ENCODE results near the gene AMHR2. TPM values are rescaled to one million over a fixed set of nuclear protein-coding genes. Genes with fewer than 3 reads are reported as not detected.

AMHR2 gene
- total and polyA plus RNA-seq, 2 donors (not counting 1 experiment from before 2014, with no cell fraction given), result not detected

DNA sequence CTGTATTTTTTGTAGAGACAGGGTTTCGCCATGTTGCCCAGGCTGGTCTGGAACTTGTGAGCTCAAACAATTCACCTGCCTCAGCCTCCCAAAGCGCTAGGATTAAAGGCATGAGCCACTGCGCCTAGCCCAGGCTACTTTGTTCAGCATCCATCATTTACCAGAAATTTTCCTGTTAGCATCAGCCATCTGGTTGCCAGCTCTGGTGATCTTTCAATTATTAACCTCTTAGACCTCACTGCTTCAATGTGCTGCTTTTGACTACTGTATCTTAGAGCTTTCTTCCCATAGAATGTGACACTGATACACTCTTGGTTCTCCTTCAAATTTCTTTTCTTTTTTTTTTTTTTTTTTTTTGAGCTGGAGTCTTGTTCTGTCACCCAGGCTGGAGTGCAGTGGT is 5.4 kb upstream of the AMHR2 start:
- Mint-ChIP-seq H3K9me3 (ENCODE audit: insufficient read depth) (no peaks in the 10 kb centered on the region), H3K4me1 (peaks cover 52% of the 10 kb centered on the region), H3K27ac (peak overlapping the region; percentile 61), H3K27me3 (no peaks in the 10 kb centered on the region), H3K4me3 (peak overlapping the region; percentile 7)
- Histone ChIP-seq H2AFZ (ENCODE audit: insufficient read depth, low read depth, low read length, poor library complexity, severe bottlenecking) (no peak overlapping the region), H3K9me3 (ENCODE audit: control extremely low read depth in 1 of 3, control insufficient read depth in 2 of 3, insufficient read depth in 1 of 3, low read length in 2 of 3) (no peaks in the 10 kb centered on the region), H4K20me1 (ENCODE audit: control insufficient read depth, insufficient read depth, low read length, poor library complexity, severe bottlenecking) (no peaks in the 10 kb centered on the region), H3K79me2 (ENCODE audit: control insufficient read depth, insufficient read depth, low read length) (no peaks in the 10 kb centered on the region), H3K27me3 (replicated peaks in 1 of 4; ENCODE audit: control extremely low read depth in 1 of 4, control insufficient read depth in 3 of 4, insufficient read depth in 4 of 4, low read length in 3 of 4) (no peaks in the 10 kb centered on the region), H3K9ac (ENCODE audit: low read length) (no peak overlapping the region), H3K27ac (ENCODE audit: low read length in 2 of 2) (no peak overlapping the region), H3K4me1 (ENCODE audit: control insufficient read depth in 2 of 2, insufficient read depth in 2 of 2, low read length in 2 of 2) (peaks cover 23 to 35% of the 10 kb centered on the region in 2 donors), H3K4me2 (replicated peaks; ENCODE audit: low read depth, low read length, poor library complexity, severe bottlenecking) (no peak overlapping the region), H3K4me3 (ENCODE audit: control extremely low read depth in 1 of 5, extremely low read depth in 1 of 5, insufficient read depth in 1 of 5, low read depth in 2 of 5, low read length in 4 of 5) (no peak overlapping the region), H3K36me3 (replicated peaks in 1 of 2; ENCODE audit: control extremely low read depth in 1 of 2, control insufficient read depth in 1 of 2, extremely low read depth in 1 of 2, insufficient read depth in 2 of 2, low read length in 1 of 2) (peaks cover 2 to 4% of the 10 kb centered on the region in 2 experiments)
- DNase-seq (no peak), ATAC-seq (ENCODE audit: low read depth) (no peak)
- CTCF ChIA-PET, result interaction anchor here (1.1 to 7.5 kb wide), 10 partner anchors 22 to 261 kb away, joined by 3 to 70 read pairs (median 5); no protein-coding TSS in a partner anchor
- intact Hi-C loops (cut with micrococcal nuclease), result no loop called here
- POLR2A ChIA-PET, result interaction anchor here (0.6 to 1.7 kb wide), 5 partner anchors 63 to 97 kb away, joined by 3 to 10 read pairs (median 4); partner anchors contain the start of gene AAAS
- TF ChIP-seq EZH2 (IDR thresholded peaks at IDR 0.05; ENCODE audit: borderline replicate concordance, insufficient read depth, low read depth, low read length, poor library complexity, severe bottlenecking), result no peak
- TF ChIP-seq, protein P1, sequence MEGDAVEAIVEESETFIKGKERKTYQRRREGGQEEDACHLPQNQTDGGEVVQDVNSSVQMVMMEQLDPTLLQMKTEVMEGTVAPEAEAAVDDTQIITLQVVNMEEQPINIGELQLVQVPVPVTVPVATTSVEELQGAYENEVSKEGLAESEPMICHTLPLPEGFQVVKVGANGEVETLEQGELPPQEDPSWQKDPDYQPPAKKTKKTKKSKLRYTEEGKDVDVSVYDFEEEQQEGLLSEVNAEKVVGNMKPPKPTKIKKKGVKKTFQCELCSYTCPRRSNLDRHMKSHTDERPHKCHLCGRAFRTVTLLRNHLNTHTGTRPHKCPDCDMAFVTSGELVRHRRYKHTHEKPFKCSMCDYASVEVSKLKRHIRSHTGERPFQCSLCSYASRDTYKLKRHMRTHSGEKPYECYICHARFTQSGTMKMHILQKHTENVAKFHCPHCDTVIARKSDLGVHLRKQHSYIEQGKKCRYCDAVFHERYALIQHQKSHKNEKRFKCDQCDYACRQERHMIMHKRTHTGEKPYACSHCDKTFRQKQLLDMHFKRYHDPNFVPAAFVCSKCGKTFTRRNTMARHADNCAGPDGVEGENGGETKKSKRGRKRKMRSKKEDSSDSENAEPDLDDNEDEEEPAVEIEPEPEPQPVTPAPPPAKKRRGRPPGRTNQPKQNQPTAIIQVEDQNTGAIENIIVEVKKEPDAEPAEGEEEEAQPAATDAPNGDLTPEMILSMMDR (IDR thresholded peaks at IDR 0.05), result no peak
- WGBS (ENCODE audit: insufficient coverage), result 91% methylated on average over 3 of the region's 3 CpGs

DNA sequence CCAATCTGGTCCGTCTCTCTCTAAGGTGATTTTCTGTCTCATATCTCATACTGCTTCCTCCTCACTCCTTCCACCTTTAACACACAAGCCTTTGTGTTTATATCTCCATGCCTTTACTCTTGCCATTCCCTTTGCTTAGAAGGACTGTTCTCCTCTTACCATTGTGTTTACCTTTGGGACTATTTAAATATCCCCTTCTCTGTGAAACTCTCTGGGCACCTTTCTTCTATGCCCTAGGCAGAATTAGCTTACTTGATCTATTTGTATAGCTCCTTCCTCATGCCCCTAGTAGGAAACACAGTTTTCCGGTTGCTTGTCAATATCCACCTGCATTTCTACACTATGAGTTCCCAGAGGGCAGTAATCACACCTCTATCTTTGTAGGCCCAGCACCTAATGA is 3.9 kb upstream of the AMHR2 start:
- Mint-ChIP-seq H3K4me3 (no peak overlapping the region), H3K27ac (peak overlapping the region; percentile 12)

More for the DNA sequence above, 3.9 kb upstream of the AMHR2 start:
- Histone ChIP-seq H4K20me1 (ENCODE audit: control insufficient read depth, insufficient read depth, low read length, poor library complexity, severe bottlenecking) (no peaks in the 10 kb centered on the region), H3K9ac (ENCODE audit: low read length) (no peak overlapping the region), H3K27ac (ENCODE audit: low read length in 2 of 2) (no peak overlapping the region), H2AFZ (ENCODE audit: insufficient read depth, low read depth, low read length, poor library complexity, severe bottlenecking) (no peak overlapping the region), H3K4me3 (ENCODE audit: control extremely low read depth in 1 of 5, extremely low read depth in 1 of 5, insufficient read depth in 1 of 5, low read depth in 2 of 5, low read length in 4 of 5) (no peak overlapping the region), H3K79me2 (ENCODE audit: control insufficient read depth, insufficient read depth, low read length) (no peaks in the 10 kb centered on the region), H3K4me2 (replicated peaks; ENCODE audit: low read depth, low read length, poor library complexity, severe bottlenecking) (no peak overlapping the region), H3K4me1 (ENCODE audit: control insufficient read depth in 2 of 2, insufficient read depth in 2 of 2, low read length in 2 of 2) (peaks cover 20 to 32% of the 10 kb centered on the region in 2 donors), H3K9me3 (ENCODE audit: control extremely low read depth in 1 of 3, control insufficient read depth in 2 of 3, insufficient read depth in 1 of 3, low read length in 2 of 3) (no peaks in the 10 kb centered on the region), H3K36me3 (replicated peaks in 1 of 2; ENCODE audit: control extremely low read depth in 1 of 2, control insufficient read depth in 1 of 2, extremely low read depth in 1 of 2, insufficient read depth in 2 of 2, low read length in 1 of 2) (peaks cover 0 to 2% of the 10 kb centered on the region in 2 experiments), H3K27me3 (replicated peaks in 1 of 4; ENCODE audit: control extremely low read depth in 1 of 4, control insufficient read depth in 3 of 4, insufficient read depth in 4 of 4, low read length in 3 of 4) (no peaks in the 10 kb centered on the region)
- POLR2A ChIA-PET, result no interaction called here
- Mint-ChIP-seq H3K9me3 (ENCODE audit: insufficient read depth) (no peaks in the 10 kb centered on the region), H3K4me1 (peaks cover 46% of the 10 kb centered on the region), H3K27me3 (no peaks in the 10 kb centered on the region)
- intact Hi-C loops (cut with micrococcal nuclease), result loop anchor here (2.0 kb wide), 1 partner anchor 81 kb away; the partner anchor contains the start of gene TARBP2
- CTCF ChIA-PET, result interaction anchor here (1.3 to 9.5 kb wide), 3 partner anchors 53 to 95 kb away, joined by 3 to 384 read pairs (median 64); no protein-coding TSS in a partner anchor
- DNase-seq (no peak), ATAC-seq (ENCODE audit: low read depth) (no peak)
- WGBS (ENCODE audit: insufficient coverage), result 100% methylated on average over 1 of the region's 2 CpGs
- TF ChIP-seq EZH2 (IDR thresholded peaks at IDR 0.05; ENCODE audit: borderline replicate concordance, insufficient read depth, low read depth, low read length, poor library complexity, severe bottlenecking), result no peak
- TF ChIP-seq, protein P1 (IDR thresholded peaks at IDR 0.05), result no peak
